K562 (cell line): ENCODE data around the gene TM4SF4. TPM values are rescaled to one million over a fixed set of nuclear protein-coding genes. Genes with fewer than 3 reads are reported as not detected.

Source experiments
- ATAC-seq: fragments of 200-7000 bp; cut with Tn5 transposase; 3 replicates; pipeline ENCODE4 v1.9.1; 2020; ENCODE audit warnings: moderate library complexity
- BruUV-seq: library from RNA; stranded (reverse); fragments of 400-500 nt; replicated peaks from 2 replicates; lab custom pipeline; 2021; lab: Mats Ljungman, UMichigan
- CTCF ChIA-PET: fragments of 300-600 bp; formaldehyde crosslinking; extraction: SDS; loops from one replicate; lab custom pipeline; 2021; ENCODE audit warnings: low intra/inter-chr PET ratio; lab: Yijun Ruan, JAX
- POLR2A ChIA-PET: fragments of 300-600, 350-650 bp; sonication (Branson Sonifier 250); formaldehyde crosslinking; extraction: SDS; loops from one replicate; lab custom pipeline; 2021; ENCODE audit warnings: antibody characterized with exemption, inconsistent platforms; lab: Yijun Ruan, JAX
- DNase-seq, 4 experiments: peaks; one replicate each; pipeline versions ENCODE4 v3.0.0 to v3.0.0-alpha.2; 2011 to 2018; ENCODE audit warnings: low spot score in 3 of 4, mixed read lengths in 3 of 4; ENCODE audit errors: extremely low read depth in 1 of 4
- FAIRE-seq: peaks from 2 replicates; lab custom pipeline; 2011; peaks lifted over from hg19 to GRCh38; lab: Jason Lieb, UNC
- H2AFZ ChIP-seq: 2 replicates; pipeline ENCODE4 v1.6.0; 2011; ENCODE audit warnings: low read depth, low read length, control low read depth, inconsistent platforms
- H3K27ac ChIP-seq: fragments of 200-600 bp; 3 replicates; pipeline ENCODE4 v1.8.0; 2011; ENCODE audit warnings: low read depth, mild to moderate bottlenecking, control low read depth, inconsistent platforms, low read length, moderate library complexity, mixed read lengths; ENCODE audit errors: extremely low read depth
- H3K27me3 ChIP-seq, 2 experiments: fragments of 300-600 bp in 1 of 2; 2 replicates in 1 of 2; 3 replicates in 1 of 2; pipeline versions ENCODE4 v1.6.0 to v1.8.0; 2011; ENCODE audit warnings: inconsistent platforms in 2 of 2, low read length in 2 of 2, mild to moderate bottlenecking in 1 of 2, mixed read lengths in 1 of 2, moderate library complexity in 1 of 2; ENCODE audit not compliant: control insufficient read depth in 2 of 2, insufficient read depth in 2 of 2
- H3K36me3 ChIP-seq: fragments of 300-600 bp; 3 replicates; pipeline ENCODE4 v1.8.0; 2011; ENCODE audit warnings: mild to moderate bottlenecking, low read length, inconsistent platforms; ENCODE audit not compliant: control insufficient read depth, insufficient read depth
- H3K4me1 ChIP-seq, 2 experiments: fragments of 200-600 bp in 1 of 2; replicated peaks in 1 of 2; 2 replicates in 1 of 2; 3 replicates in 1 of 2; pipeline versions ENCODE4 v1.5.1 to v1.8.0; 2011; ENCODE audit warnings: inconsistent platforms in 2 of 2, low read length in 2 of 2, mild to moderate bottlenecking in 1 of 2, mixed read lengths in 1 of 2, moderate library complexity in 1 of 2; ENCODE audit not compliant: control insufficient read depth in 2 of 2, insufficient read depth in 2 of 2
- H3K4me2 ChIP-seq: 2 replicates; pipeline ENCODE4 v1.6.1; 2011; ENCODE audit warnings: low read length, control low read depth, inconsistent platforms, mixed read lengths; ENCODE audit not compliant: insufficient read depth
- H3K4me3 ChIP-seq: fragments of 200-600 bp; sonication (generic), shearing (Covaris generic); 2 replicates; pipeline ENCODE4 v1.5.1; 2016; ENCODE audit warnings: control low read depth, inconsistent platforms
- H3K79me2 ChIP-seq: fragments of 200-600 bp; 3 replicates; pipeline ENCODE4 v1.8.0; 2011; ENCODE audit warnings: low read length, inconsistent platforms; ENCODE audit not compliant: control insufficient read depth, insufficient read depth
- H3K9ac ChIP-seq, 2 experiments: 2 replicates each; pipeline versions ENCODE4 v1.6.0 to v1.6.1; 2011; ENCODE audit warnings: low read depth in 2 of 2, low read length in 2 of 2, control low read depth in 1 of 2, inconsistent platforms in 1 of 2, mild to moderate bottlenecking in 1 of 2, mixed read lengths in 1 of 2; ENCODE audit not compliant: insufficient read depth in 1 of 2
- H3K9me1 ChIP-seq: one replicate; pipeline ENCODE4 v1.6.0; 2011; ENCODE audit warnings: inconsistent platforms, mild to moderate bottlenecking, low read length, moderate library complexity; ENCODE audit not compliant: control insufficient read depth, insufficient read depth
- H3K9me3 ChIP-seq: replicated peaks from 2 replicates; pipeline ENCODE4 v1.5.1; 2011; ENCODE audit warnings: low read depth, low read length, inconsistent platforms; ENCODE audit not compliant: control insufficient read depth, insufficient read depth
- H4K20me1 ChIP-seq: replicated peaks from 2 replicates; pipeline ENCODE4 v1.6.1; 2011; ENCODE audit warnings: low read length, inconsistent platforms, mixed read lengths; ENCODE audit not compliant: control insufficient read depth, insufficient read depth
- BRD9 ChIP-seq: fragments of 450-650 bp; IDR thresholded peaks from 2 replicates; pipeline ENCODE4 v1.6.1; 2018; ENCODE audit warnings: low read depth; ENCODE audit not compliant: partially characterized antibody
- CBX5 ChIP-seq: IDR thresholded peaks from 2 replicates; pipeline ENCODE4 v1.6.1; 2014; ENCODE audit warnings: low read depth, borderline replicate concordance
- CHD2 ChIP-seq: IDR thresholded peaks from 2 replicates; pipeline ENCODE4 v1.6.1; 2011; ENCODE audit warnings: low read depth, low read length
- DDX20 ChIP-seq: fragments of 450-650 bp; IDR thresholded peaks from 2 replicates; pipeline ENCODE4 v1.6.1; 2016; ENCODE audit warnings: missing genetic modification characterization, low read depth, mild to moderate bottlenecking, missing compliant biosample characterization, moderate library complexity
- DPF2 ChIP-seq: fragments of 450-650 bp; IDR thresholded peaks from 2 replicates; pipeline ENCODE4 v1.6.1; 2016
- FOXJ2 ChIP-seq: fragments of 200-800 bp; sonication (Bioruptor generic); IDR thresholded peaks from 2 replicates; pipeline ENCODE4 v1.6.1; 2016; ENCODE audit warnings: missing genetic modification characterization, missing compliant biosample characterization
- GABPA ChIP-seq: fragments of 200-800 bp; sonication (Bioruptor generic); conservative IDR thresholded peaks from 2 replicates; pipeline ENCODE4 v1.6.1; 2016; ENCODE audit warnings: low read depth, missing genetic modification characterization, missing compliant biosample characterization
- GTF2A2 ChIP-seq: IDR thresholded peaks from 2 replicates; pipeline ENCODE4 v1.6.1; 2016; ENCODE audit warnings: mild to moderate bottlenecking, missing genetic modification characterization, missing compliant biosample characterization
- HDAC8 ChIP-seq: fragments of 450-650 bp; IDR thresholded peaks from 2 replicates; pipeline ENCODE4 v1.6.1; 2016; ENCODE audit warnings: mild to moderate bottlenecking, missing genetic modification characterization, moderate library complexity, missing compliant biosample characterization
- ILF3 ChIP-seq: fragments of 450-650 bp; IDR thresholded peaks from 2 replicates; pipeline ENCODE4 v1.6.1; 2018; ENCODE audit warnings: antibody characterized with exemption, mild to moderate bottlenecking, moderate library complexity, borderline replicate concordance
- LARP7 ChIP-seq: fragments of 450-650 bp; IDR thresholded peaks from 2 replicates; pipeline ENCODE4 v1.6.1; 2016
- MAZ ChIP-seq, 2 experiments: fragments of 450-650 bp in 1 of 2; sonication (generic) in 1 of 2; formaldehyde crosslinking; IDR thresholded peaks in 1 of 2; conservative IDR thresholded peaks in 1 of 2; 2 replicates each; pipeline versions ENCODE4 v1.4.0 to v1.5.0; 2020; ENCODE audit warnings: mild to moderate bottlenecking in 1 of 2, missing genetic modification reagents in 1 of 2
- MYC ChIP-seq, 2 experiments: fragments of 250-450 bp in 1 of 2; sonication (Bioruptor Pico) in 1 of 2; IDR thresholded peaks; 2 replicates each; pipeline versions ENCODE4 v1.5.1 to v1.6.1; 2012 to 2021; ENCODE audit warnings: low read depth in 2 of 2, borderline replicate concordance in 1 of 2, improper control_type of control experiment in 1 of 2, low read length in 1 of 2, mild to moderate bottlenecking in 1 of 2, moderate library complexity in 1 of 2
- RAD51 ChIP-seq: fragments of 450-650 bp; IDR thresholded peaks from 2 replicates; pipeline ENCODE4 v1.7.1; 2016; ENCODE audit warnings: low read depth, mild to moderate bottlenecking, borderline replicate concordance
- RNF219 ChIP-seq: fragments of 250-450 bp; sonication (Bioruptor Pico); IDR thresholded peaks from 2 replicates; pipeline ENCODE4 v1.5.0; 2022; ENCODE audit warnings: mild to moderate bottlenecking
- TAF9B ChIP-seq: fragments of 450-650 bp; IDR thresholded peaks from 2 replicates; pipeline ENCODE4 v1.6.1; 2018; ENCODE audit warnings: mild to moderate bottlenecking; ENCODE audit not compliant: partially characterized antibody
- ZNF146 ChIP-seq: IDR thresholded peaks from one replicate; pipeline ENCODE4 v1.6.1; 2018; ENCODE audit warnings: missing compliant biosample characterization; ENCODE audit not compliant: unreplicated experiment
- ZNF398 ChIP-seq: fragments of 250-450 bp; sonication (Bioruptor Pico); IDR thresholded peaks from 2 replicates; pipeline ENCODE4 v1.8.0; 2021; ENCODE audit warnings: moderate library complexity, mild to moderate bottlenecking, inconsistent platforms
- ZNF586 ChIP-seq: fragments of 450-650 bp; formaldehyde crosslinking; conservative IDR thresholded peaks from 2 replicates; pipeline ENCODE4 v1.4.0; 2020; ENCODE audit warnings: mild to moderate bottlenecking, moderate library complexity
- ZNF717 ChIP-seq: fragments of 250-450 bp; sonication (Bioruptor Pico); IDR thresholded peaks from 2 replicates; pipeline ENCODE4 v1.5.0; 2021
- WGBS: fragments of 100-300 bp; shearing (Covaris generic); methylation state at CpG from one replicate; pipeline ENCODE4 v1.1.6; 2016; ENCODE audit warnings: low coverage, mixed read lengths; ENCODE audit not compliant: insufficient coverage; ENCODE audit errors: missing lambda C conversion rate; 5-methylcytosine and 5-hydroxymethylcytosine counted together
- in situ Hi-C: fragments of 300-500 bp; cut with MboI; formaldehyde crosslinking; loops from 4 replicates; pipeline ENCODE4 v1.15.0; 2018; ENCODE audit warnings: inconsistent platforms, mixed read lengths
- intact Hi-C: fragments of 100-400 bp; cut with micrococcal nuclease; formaldehyde crosslinking; loops from 2 replicates; pipeline ENCODE4 v1.14.2; 2022
- polyA plus RNA-seq, 8 experiments: library from polyadenylated mRNA; depleted of rRNA in 4 of 8; stranded (reverse) in 5 of 8; unstranded in 3 of 8; fragments of >200 nt; fragmentation: Nextera tagmentation in 2 of 8; fragmentation: Illumina TruSeq in 1 of 8; extraction: Ambion mirVana in 2 of 8; extraction: Trizol in 1 of 8; gene quantifications; 2 replicates each; pipeline versions ENCODE4 v1.2.1 to v1.2.3, GENCODE V29; 2011 to 2014; ENCODE audit warnings: inconsistent platforms in 1 of 8, missing spikeins in 1 of 8
- total RNA-seq, 7 experiments: library from RNA; depleted of rRNA in 6 of 7; stranded (reverse); fragments of >200 nt in 6 of 7; fragmentation: Illumina TruSeq in 2 of 7; extraction: Trizol in 2 of 7; gene quantifications; 2 replicates each; pipeline versions ENCODE4 v1.2.1 to v1.2.3, GENCODE V29; 2011 to 2021; ENCODE audit warnings: low replicate concordance in 1 of 7

TM4SF4 gene
- total and polyA plus RNA-seq, 9 of the 15 experiments (the other 6 are each of a cell fraction or from before 2014, with no cell fraction given), result 0.31 TPM; not detected in 8

- TF ChIP-seq RAD51, result no peak
- no peak for TF ChIP-seq DPF2
- no peak for TF ChIP-seq DDX20 (tag)
- TF ChIP-seq TAF9B, result no peak
- no peak for TF ChIP-seq CBX5
- TF ChIP-seq LARP7, result no peak
- no peak for TF ChIP-seq MYC (IDR thresholded peaks at IDR 0.05; ENCODE audit: low read depth, low read length)
- no peak for TF ChIP-seq MYC (CRISPR knock-in tag; IDR thresholded peaks at IDR 0.05; ENCODE audit: borderline replicate concordance, low read depth)
These were observed 53.8 kb downstream of the TM4SF4 start (continued) for GRCh38 chr3:149528340-149528650.

DNA sequence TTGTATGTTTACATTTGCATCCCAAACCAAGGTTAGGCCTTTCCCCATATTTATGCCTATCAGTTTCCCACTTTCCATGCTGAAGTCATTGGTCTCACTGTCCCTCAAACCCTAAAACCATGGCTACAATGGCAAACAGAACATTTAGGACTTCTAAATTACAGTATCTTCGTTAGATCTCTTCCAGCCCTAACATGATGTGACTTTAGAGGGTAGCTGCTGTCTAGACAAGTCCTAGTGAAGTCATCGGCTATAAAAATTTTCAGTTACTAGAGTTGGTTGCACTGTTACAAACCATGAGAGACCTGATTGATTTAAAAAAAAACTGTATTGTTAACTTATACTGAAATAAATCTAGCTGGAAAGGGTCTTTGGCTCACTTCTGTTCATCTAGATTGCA, 54.6 kb downstream of the TM4SF4 start:
- H4K20me1 ChIP-seq, result no peaks in the 10 kb centered on the region
- no peak for DNase-seq
- H3K79me2 ChIP-seq, result no peaks in the 10 kb centered on the region
- no peaks in the 10 kb centered on the region for H3K4me1 ChIP-seq
- TF ChIP-seq RNF219 (CRISPR knock-in tag), result no peak
- no peak for TF ChIP-seq FOXJ2 (tag)
- no peak for TF ChIP-seq ZNF398 (CRISPR knock-in tag)
- no peak for TF ChIP-seq ZNF146 (CRISPR knock-in tag)
- no peak for TF ChIP-seq BRD9
- no peak for TF ChIP-seq ZNF586 (CRISPR knock-in tag)
- TF ChIP-seq GTF2A2, result no peak
- TF ChIP-seq ILF3, result no peak
- TF ChIP-seq GABPA (tag), result no peak
- no peak for TF ChIP-seq HDAC8 (tag)
- no peak for TF ChIP-seq ZNF717
- no peak for TF ChIP-seq CHD2
- no peak for TF ChIP-seq MAZ (CRISPR knock-in tag; conservative IDR thresholded peaks at IDR 0.05 in 1 of 2, IDR thresholded peaks at IDR 0.05 in 1 of 2)
- intact Hi-C loops, result no loop called here
- H3K9ac ChIP-seq, result no peak overlapping the region
- H3K4me2 ChIP-seq, result no peak overlapping the region
- no peak overlapping the region for H3K27ac ChIP-seq
- H3K9me3 ChIP-seq, result no peaks in the 10 kb centered on the region
- H3K36me3 ChIP-seq, result no peaks in the 10 kb centered on the region
- no peak for ATAC-seq
- FAIRE-seq, result no peak
- ChIA-PET POLR2A (interaction anchor here (0.7 kb wide), 1 partner anchor 8 kb away, joined by 3 read pairs; no protein-coding TSS in a partner anchor), CTCF (no interaction called here)
- H3K27me3 ChIP-seq, result peaks cover 3 to 9% of the 10 kb centered on the region in 2 experiments; a peak in 2 of 5 replicates
- H3K9me1 ChIP-seq, result no peaks in the 10 kb centered on the region
- BruUV-seq, result no TSS peak
- H3K4me3 ChIP-seq, result no peak overlapping the region
- in situ Hi-C loops, result no loop called here
- H2AFZ ChIP-seq, result no peak overlapping the region
- WGBS, result 0% methylated on average over 2 of the region's 2 CpGs
